ENCODE measurements around the gene STUB1.

Gene STUB1

DNA sequence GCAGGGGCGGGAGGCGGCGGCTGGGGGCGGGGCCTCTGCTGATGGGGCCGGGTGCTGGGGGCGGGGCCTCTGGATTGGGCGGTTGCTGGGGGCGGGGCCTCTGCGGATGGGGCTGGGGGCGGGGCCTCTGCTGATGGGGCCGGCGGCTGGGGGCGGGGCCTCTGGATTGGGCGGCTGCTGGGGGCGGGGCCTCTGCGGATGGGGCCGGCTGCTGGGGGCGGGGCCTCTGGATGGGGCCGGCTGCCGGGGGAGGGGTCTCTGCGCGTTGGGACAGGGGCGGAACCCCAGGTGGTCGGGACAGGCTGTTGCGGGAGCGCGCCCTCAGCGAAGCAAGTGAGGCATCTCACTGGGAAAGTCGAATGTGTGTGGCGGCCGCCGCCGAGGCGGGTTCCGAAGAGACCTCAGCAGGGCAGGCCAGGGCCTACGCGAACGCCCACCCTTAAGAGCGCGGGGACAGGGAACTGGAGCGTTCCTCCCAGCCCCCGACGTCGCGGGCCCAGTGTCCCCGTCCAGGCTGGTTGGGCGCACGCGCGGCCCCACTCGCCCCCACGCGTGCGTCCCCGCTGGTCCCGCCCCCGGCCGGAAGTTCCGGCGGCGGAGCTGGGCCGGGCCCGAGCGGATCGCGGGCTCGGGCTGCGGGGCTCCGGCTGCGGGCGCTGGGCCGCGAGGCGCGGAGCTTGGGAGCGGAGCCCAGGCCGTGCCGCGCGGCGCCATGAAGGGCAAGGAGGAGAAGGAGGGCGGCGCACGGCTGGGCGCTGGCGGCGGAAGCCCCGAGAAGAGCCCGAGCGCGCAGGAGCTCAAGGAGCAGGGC, at the start of gene STUB1:
STUB1 (plus strand) TSS at position 597 of the 811 bp plus-strand sequence; CDS start at position 713, 116 bp downstream.
- peak; percentile 88 for DNase-seq (ENCODE audit: low spot score)

DNA sequence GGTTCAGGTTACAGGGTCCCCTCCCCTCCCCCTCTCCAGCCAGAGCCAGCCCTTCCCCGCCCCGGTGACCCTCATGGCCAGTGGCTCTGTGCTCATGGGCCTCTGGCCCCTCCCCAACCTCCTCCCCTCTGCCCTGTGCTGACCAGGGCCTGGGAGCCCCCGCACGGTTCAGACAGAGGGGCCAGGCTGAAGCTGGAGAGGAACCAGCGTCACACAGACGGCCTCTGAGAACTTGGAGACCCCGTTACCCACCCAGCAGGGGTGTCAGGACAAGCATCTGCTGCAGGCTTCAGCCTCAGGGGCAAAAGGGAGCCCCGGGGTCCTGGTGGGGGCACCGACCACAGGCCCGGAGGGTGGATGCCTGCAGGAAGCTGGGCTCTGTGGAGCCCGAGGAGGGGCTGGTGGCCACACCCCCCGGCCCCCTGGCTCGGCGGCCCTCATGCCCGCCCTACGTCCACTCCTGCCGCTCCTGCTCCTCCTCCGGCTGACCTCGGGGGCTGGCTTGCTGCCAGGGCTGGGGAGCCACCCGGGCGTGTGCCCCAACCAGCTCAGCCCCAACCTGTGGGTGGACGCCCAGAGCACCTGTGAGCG, 49.3 kb upstream of the STUB1 start, which contains the start of gene WFIKKN1:
WFIKKN1 (plus strand) TSS at position 171 of the 591 bp plus-strand sequence; CDS start at position 440, 269 bp downstream.
- no peak for DNase-seq (ENCODE audit: low spot score)

DNA sequence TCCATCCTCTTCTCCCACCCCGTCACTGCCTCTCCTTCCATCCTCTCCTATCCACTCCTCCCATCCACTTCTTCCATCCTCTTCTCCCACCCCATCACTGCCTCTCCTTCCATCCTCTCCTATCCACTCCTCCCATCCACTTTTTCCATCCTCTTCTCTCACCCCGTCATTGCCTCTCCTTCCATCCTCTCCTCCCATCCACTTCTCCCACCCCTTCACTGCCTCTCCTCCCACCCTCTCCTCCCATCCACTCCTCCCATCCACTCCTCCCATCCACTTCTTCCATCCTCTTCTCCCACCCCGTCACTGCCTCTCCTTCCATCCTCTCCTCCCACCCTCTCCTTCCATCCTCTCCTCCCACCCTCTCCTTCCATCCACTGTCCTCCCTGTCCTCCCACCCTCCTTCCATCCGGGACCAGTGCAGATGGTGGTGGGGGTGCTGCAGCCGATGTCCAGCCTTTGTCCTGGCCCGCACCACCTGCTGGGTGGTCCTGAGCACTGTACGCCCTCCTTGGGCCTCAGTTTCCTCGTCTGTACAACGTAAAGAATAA, 48.3 kb upstream of the STUB1 start:
- no peak for DNase-seq (ENCODE audit: low spot score)

DNA sequence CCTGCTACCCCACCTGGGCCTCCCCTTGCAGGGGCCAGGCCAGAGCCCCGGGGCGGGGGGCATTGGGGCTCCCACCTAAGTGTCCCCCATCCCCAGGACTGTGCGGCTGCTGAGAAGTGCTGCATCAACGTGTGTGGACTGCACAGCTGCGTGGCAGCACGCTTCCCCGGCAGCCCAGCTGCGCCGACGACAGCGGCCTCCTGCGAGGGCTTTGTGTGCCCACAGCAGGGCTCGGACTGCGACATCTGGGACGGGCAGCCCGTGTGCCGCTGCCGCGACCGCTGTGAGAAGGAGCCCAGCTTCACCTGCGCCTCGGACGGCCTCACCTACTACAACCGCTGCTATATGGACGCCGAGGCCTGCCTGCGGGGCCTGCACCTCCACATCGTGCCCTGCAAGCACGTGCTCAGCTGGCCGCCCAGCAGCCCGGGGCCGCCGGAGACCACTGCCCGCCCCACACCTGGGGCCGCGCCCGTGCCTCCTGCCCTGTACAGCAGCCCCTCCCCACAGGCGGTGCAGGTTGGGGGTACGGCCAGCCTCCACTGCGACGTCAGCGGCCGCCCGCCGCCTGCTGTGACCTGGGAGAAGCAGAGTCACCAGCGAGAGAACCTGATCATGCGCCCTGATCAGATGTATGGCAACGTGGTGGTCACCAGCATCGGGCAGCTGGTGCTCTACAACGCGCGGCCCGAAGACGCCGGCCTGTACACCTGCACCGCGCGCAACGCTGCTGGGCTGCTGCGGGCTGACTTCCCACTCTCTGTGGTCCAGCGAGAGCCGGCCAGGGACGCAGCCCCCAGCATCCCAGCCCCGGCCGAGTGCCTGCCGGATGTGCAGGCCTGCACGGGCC, 47.5 kb upstream of the STUB1 start:
- DNase-seq (ENCODE audit: low spot score), result no peak

DNA sequence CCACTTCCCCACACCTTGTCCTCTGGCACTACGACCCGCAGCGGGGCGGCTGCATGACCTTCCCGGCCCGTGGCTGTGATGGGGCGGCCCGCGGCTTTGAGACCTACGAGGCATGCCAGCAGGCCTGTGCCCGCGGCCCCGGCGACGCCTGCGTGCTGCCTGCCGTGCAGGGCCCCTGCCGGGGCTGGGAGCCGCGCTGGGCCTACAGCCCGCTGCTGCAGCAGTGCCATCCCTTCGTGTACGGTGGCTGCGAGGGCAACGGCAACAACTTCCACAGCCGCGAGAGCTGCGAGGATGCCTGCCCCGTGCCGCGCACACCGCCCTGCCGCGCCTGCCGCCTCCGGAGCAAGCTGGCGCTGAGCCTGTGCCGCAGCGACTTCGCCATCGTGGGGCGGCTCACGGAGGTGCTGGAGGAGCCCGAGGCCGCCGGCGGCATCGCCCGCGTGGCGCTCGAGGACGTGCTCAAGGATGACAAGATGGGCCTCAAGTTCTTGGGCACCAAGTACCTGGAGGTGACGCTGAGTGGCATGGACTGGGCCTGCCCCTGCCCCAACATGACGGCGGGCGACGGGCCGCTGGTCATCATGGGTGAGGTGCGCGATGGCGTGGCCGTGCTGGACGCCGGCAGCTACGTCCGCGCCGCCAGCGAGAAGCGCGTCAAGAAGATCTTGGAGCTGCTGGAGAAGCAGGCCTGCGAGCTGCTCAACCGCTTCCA, 46.7 kb upstream of the STUB1 start:
- DNase-seq (ENCODE audit: low spot score), result no peak

DNA sequence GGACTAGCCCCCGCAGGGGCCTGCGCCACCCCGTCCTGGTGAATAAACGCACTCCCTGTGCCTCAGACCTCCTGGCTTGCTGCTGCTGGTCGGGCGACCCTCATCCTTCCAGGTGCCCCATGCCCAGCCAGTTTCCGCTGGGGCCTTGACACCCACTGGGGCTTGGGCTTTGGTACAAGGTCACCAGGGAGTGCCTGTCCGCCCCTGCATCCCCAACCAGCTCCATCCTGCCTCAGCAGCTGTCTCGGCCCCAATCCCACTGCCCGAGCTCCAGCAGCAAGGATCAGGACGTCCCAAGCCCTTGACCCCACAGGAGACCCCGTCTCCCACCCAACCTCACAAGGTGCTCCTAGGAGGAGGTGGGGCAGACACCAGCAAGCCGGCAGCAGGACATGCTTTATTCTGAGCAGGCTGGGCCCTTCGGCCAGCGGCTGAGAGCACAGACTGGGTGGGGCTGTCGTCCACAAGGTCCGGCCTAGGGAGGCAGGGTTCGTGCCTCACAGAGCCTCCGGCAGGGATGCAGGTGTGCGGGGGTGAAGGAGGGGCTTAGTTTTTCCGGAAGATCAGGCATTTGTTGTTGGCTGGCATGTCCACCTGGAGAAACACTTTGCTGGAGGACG, 46.0 kb upstream of the STUB1 start:
- no peak for DNase-seq (ENCODE audit: low spot score)

DNA sequence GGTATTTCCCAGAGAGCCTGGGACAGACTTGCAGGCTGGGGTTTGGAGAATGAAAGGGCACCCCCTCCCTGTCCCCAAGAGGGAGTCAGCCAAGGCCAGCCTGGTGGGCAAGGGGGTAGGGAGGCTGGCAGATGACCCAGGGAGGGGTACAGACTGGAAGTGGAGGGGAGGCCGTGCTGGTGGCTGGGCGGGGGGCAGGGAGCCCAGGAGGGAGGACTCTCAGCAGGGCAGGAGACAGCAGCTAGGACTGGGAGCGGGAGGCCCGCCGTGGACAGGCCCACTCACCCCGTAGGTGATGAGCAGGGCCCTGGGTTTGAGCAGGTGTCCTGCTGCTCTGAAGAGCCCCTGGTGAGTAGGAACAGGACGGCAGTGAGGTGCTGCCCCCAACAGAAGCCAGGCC, 45.2 kb upstream of the STUB1 start:
- no peak for DNase-seq (ENCODE audit: low spot score)

DNA sequence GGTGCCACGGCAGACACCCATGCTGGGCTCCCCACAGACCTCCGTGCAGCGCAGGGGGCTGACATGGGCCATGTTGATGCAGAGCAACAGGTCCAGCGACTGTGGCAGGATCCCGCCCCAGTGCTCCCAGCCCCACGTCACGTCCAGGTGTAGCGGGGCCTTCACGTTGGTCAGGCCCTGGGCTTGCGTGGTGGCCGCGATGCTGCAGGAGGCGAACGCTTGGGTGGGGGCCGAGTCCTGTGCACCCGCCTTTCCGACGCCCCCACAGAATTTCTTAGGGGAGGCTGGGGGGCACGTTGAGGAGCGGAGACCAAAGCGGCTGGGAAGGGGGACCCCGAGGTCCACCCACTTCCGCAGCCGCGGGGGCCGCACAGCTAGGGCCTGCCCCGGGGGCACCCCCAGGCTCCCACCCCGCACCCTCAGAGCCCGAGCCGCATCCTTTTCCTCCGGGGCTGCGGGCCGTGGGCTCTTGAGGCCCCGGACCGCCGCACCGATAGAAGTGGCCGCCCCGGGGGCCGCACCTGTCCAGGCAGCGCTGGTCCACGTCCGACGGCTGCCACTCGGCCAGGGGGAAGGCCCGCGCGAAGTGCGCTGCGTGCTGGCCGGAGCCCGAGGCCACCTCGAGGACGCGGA, 44.5 kb upstream of the STUB1 start:
- no peak for DNase-seq (ENCODE audit: low spot score)

DNA sequence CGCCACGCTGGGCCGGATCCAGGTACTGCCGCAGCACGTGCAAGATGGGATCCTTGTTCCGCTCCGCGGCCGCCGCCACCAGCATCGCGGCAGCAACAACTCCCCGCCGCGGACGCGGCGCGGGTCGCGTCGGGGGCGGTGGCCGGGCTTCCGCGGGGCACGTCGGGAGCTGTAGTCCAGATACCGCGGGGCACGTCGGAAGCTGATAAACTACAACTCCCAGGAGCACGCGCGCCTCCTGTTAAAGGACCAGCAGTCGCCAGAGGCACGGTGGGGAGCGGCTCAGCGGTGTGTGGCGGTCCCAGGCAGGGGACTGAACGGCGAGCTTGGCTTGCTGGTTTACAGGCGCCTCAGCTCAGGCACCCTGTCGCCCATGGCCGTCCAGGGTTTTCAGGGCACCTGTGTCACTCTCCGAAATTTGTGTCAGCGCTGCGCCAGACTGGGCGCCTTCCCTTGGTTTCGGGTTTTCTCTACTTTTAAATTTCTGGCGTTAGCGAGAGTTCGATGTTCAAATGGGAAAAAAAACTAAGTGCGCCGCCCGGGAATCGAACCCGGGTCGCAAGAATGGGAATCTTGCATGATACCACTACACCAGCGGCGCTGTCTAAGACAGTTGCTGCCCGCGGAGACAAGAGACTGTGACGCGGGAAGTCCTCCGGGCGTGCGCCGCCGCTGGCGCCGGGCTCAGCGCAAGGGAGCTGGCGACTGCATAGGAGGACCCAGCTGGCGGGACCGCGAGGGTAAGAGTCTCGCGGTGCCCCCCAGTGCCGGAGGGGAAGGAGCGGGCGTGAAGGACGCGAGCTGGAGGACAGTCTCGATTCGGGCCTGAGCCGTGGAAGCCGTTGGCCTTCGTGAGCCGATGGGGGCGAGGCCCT, 43.8 kb upstream of the STUB1 start, which contains the start of gene METTL26:
METTL26 (minus strand) TSS at position 100 of the 875 bp plus-strand sequence; CDS start at position 85, 15 bp downstream.
- peak; percentile 95 for DNase-seq (ENCODE audit: low spot score)

DNA sequence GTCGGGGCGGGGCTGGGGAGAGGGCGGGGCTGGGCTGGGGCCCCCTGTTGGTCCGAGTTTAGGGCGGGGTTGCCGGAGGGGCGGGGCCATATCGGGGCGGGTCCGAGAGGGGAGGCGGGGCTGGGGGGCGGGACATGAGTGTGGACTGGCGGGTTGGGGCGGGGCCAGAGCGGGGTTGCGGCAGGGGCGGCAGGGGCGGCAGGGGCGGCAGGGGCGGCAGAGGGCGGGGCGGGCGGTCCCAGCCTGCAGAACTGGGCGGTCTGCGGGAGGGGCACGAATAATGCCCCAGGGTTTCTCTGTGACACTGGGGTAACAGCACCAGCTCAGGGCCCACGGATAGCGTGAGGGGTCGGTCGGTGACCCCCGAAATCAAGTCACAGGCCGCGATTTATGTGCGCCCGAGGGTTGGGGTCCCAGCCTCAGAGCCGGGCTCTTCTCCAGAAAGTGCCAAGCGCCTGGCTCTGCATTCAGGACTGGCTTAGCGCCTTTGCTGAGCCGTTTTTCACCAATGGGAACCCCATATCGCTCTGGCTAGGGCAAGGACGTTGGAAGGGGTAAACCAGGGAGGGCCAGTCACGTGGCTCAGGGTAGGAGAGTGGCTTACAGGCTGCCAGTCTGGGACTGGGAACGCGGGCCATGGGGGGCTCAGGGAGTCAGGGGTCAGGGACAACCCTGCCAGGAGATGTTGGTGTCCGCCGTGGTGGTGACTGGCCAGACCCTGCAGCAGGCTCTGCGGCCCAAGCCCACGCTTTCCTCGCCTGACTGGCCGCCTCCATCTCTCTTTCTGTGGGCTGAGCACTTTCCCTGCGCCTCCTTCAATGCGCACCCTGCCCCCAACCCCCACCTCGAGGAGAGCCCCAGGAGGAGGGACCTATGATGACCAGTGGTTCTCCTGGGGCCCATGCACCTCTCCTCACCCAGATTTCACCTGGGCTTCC, 42.9 kb upstream of the STUB1 start:
- no peak for DNase-seq (ENCODE audit: low spot score)

DNA sequence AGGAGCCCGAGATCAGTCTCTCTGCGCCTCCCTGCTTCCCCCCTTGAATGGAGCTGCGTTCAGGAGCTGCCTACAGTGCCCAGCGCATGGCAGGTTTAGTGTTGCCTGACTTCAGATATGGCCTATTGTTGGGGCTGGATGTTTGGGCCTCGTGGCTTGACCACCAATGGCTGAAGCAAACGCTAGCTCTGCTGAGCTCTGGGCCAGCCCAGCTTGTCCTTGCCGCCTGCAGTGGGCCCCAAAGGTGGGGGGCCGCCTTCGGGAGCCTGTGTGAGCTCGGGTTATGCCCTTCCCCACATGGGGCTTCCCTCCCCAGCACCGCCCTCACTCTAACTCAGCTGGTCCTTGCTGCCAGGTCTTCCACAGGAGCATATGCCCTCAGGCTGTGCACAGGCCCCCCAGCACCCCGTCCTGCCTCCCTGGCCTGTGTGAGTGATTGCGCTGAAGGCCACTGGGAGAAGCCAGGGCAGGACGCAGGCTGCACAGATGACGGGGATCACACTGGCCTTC, 42.1 kb upstream of the STUB1 start:
- no peak for DNase-seq (ENCODE audit: low spot score)

DNA sequence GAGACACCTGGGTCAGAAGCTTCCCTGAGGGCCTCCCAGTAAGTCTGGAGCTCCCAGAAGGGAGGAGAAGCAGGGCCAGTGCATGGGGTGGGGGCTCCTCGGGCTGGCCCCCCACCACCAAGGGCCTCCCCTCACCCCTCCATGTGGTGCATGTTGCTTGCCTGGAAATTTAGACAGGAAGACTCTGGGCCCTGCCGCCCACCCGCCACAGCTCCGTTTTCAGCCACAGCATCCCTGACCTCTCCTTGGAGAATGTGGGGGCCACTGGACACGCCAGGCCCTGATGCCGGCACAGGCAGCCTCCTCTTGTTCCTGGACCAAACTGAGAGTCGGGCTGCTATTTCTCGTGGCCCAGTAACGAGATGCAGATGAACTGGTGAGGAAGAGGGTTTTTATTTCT, 41.4 kb upstream of the STUB1 start:
- DNase-seq (ENCODE audit: low spot score), result no peak

DNA sequence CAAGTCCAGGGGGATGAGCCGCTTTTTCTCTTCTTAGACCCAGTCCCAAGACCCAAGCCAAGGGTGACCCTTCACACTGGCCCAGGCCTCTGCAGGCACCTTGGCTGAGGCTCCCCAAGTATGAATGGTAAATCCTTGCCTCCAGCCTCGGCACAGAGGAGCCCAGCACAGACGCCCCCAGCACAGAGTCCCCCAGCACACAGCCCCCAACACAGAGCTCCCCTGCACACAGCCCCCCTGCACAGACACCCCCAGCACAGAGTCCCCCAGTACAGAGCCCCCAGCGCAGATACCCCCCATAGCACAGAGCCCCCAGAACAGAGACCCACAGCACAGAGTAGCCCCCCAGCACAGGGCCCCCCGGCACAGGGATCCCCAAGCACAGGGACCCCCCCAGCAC, 39.6 kb upstream of the STUB1 start:
- no peak for DNase-seq (ENCODE audit: low spot score)

DNA sequence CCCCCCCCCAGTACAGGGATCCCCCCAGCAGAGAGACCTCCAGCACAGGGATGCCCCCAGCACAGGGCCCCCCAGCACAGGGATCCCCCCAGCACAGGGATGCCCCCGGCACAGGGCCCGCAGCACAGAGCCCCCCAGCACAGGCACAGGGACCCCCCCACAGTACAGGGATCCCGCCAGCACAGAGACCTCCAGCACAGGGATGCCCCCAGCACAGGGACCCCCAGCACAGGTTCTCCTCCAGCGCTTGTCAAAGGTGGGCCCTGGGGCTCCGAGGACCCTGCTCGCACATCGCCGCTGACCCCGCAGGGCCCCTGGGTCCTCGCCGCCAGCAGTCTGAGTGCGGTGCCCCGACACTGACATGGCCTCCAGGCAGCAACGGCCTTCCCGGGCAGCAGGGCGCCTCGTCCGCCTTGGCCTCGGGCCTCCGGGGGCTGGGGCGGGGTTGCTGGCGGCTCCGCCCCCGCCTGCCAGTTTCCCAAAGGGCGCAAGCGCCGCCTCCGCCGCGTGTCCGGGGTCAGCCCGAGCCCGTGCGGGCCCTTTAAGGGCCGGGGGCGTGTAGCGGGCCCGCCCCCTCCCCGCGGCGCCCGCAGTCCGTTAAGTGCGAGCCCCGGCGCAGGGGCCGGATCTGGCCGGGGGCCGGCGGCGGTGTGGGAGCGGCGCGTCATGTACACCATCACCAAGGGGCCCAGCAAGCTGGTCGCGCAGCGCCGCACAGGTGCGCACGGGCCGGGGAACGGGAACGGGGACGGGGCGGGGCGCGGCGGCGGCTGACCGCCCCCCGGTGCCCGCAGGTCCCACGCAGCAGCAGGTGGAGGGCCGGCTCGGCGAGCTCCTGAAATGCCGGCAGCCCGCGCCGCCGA, 38.7 kb upstream of the STUB1 start, which contains the start of gene MCRIP2:
MCRIP2 (plus strand) TSS at position 503 of the 863 bp plus-strand sequence; CDS start at position 667, 164 bp downstream.
- peak; percentile 90 for DNase-seq (ENCODE audit: low spot score)

DNA sequence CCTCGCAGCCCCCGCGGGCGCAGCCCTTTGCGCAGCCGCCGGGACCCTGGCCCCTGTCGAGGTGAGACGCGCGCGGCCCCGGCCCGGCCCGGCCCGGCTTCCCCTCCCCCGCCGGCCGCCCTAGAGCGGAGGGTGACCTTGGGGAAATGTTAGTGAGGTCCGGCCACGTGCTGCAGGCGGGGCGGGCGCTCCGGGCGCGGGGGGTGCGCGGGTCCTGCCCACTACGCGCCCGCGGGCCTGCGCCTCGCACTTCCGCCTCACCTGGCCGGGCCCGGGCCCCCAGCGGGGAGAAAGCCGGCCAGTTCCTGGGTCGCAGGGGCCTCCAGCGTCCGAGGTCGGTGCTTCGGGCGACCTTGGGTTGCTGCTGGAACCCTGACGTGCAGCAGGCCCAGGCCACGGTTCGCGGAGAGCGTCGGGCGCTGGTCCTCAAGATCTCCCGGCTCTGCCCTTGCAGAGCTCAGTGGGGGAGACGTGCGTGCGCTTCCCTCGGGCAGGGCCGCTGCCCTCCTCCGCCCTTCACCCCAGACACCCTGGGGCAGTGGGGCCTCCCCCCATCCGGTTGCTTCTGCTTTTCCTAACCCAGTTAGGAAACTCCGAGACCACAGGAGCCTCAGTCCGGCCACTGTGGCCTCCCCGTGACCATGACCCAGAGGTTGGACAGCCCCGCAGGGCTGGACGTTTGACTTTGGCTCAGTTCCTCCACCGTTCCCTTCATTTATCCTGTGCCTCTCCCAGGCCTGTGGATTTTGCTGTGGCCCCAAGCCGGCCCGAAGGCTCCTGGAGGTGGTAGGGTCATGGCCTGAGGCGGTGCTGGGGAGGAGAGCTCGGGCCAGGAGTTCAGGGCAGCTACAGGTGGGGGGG, 37.8 kb upstream of the STUB1 start:
- peak; percentile 55 for DNase-seq (ENCODE audit: low spot score)

DNA sequence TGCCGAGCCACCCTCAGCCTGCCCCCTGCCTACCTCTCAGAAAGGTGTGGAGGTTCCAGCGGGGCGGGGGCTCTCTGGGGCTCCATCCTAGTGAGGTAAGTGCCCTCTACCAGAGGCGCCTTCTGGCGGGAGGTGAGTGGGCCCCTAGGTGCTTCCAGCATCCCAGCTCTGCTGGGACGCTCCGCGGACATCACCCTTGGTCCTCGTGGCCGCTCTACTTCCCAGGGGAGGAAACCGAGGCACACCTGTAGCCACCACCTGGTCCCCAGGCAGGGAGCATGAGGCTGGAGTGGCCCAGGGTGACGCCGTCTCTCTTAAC, 37.2 kb upstream of the STUB1 start:
- no peak for DNase-seq (ENCODE audit: low spot score)

Measured in RKO (cell line).